Measurements from ENCODE around the gene ZNF366.

ZNF366 gene

GRCh38 chr5:72507231-72507906 lies at the start of gene ZNF366:
Gene ZNF366 (minus strand): TSS chr5:72507410. CDS start chr5:72461496, 45,914 bp downstream.
- no peak for DNase-seq

GRCh38 chr5:72556351-72557166 lies 49.3 kb upstream of the ZNF366 start:
- peak; percentile 38 for DNase-seq

- no peak for DNase-seq
These were observed 48.7 kb upstream of the ZNF366 start for GRCh38 chr5:72555871-72556270.

- DNase-seq, result no peak
These were observed 47.7 kb upstream of the ZNF366 start for GRCh38 chr5:72554897-72555296.

GRCh38 chr5:72552041-72552557 lies 44.9 kb upstream of the ZNF366 start:
- DNase-seq, result no peak

GRCh38 chr5:72550595-72550994 lies 43.4 kb upstream of the ZNF366 start:
- no peak for DNase-seq

- no peak for DNase-seq
These were observed 36.6 kb upstream of the ZNF366 start for GRCh38 chr5:72543811-72544210.

- no peak for DNase-seq
These were observed 36.2 kb upstream of the ZNF366 start for GRCh38 chr5:72543365-72543764.

GRCh38 chr5:72542695-72543094 lies 35.5 kb upstream of the ZNF366 start:
- DNase-seq, result no peak

- DNase-seq, result no peak
These were observed 34.5 kb upstream of the ZNF366 start for GRCh38 chr5:72541501-72542225.

- no peak for DNase-seq
These were observed 33.7 kb upstream of the ZNF366 start for GRCh38 chr5:72540759-72541438.

GRCh38 chr5:72539726-72540125 lies 32.5 kb upstream of the ZNF366 start:
- DNase-seq, result no peak

- no peak for DNase-seq
These were observed 31.8 kb upstream of the ZNF366 start for GRCh38 chr5:72539038-72539437.

- no peak for DNase-seq
These were observed 30.0 kb upstream of the ZNF366 start for GRCh38 chr5:72537166-72537565.

- no peak for DNase-seq
These were observed 24.4 kb upstream of the ZNF366 start for GRCh38 chr5:72531496-72532190.

GRCh38 chr5:72530196-72530595 lies 23.0 kb upstream of the ZNF366 start:
- DNase-seq, result no peak

GRCh38 chr5:72529383-72529782 lies 22.2 kb upstream of the ZNF366 start:
- DNase-seq, result no peak

GRCh38 chr5:72525816-72526215 lies 18.6 kb upstream of the ZNF366 start:
- DNase-seq, result no peak

GRCh38 chr5:72523960-72524582 lies 16.9 kb upstream of the ZNF366 start:
- no peak for DNase-seq

GRCh38 chr5:72522607-72523006 lies 15.4 kb upstream of the ZNF366 start:
- no peak for DNase-seq

- DNase-seq, result no peak
These were observed 11.9 kb upstream of the ZNF366 start for GRCh38 chr5:72519111-72519510.
